SIG-M5 treated with dmso at 0.1 percent for 504 hours (cell line): ENCODE results near the gene MICU1.
"Not testable (repeated sequence)": the region's sequence is repeated elsewhere in the genome, so short reads cannot be mapped to it uniquely, and the experiment has no call there.

ENCODE experiments used
- DNase-seq: peaks from one replicate; lab custom pipeline; 2025; ENCODE audit not compliant: unreplicated experiment; lab: John Stamatoyannopoulos, UW

Gene MICU1

DNA sequence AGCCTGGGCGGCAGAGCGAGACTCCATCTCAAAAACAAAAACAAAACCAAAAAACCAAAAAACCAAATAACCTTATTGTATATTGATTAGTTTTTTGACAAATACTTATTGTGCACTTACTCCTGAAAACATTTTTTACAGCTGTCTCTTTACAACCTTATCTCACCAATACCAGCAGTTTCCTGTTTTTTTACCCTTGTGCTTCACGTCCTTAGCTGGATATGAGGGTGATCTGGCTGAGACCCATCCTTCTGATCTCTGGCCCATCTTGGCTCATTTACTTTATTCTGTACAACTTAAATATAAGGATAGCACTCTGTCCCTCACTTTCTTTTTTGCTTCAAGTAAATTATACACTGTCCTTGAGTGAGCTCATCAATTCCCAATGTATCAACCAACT lies 166.6 kb downstream of the MICU1 start:
- DNase-seq = no peak

DNA sequence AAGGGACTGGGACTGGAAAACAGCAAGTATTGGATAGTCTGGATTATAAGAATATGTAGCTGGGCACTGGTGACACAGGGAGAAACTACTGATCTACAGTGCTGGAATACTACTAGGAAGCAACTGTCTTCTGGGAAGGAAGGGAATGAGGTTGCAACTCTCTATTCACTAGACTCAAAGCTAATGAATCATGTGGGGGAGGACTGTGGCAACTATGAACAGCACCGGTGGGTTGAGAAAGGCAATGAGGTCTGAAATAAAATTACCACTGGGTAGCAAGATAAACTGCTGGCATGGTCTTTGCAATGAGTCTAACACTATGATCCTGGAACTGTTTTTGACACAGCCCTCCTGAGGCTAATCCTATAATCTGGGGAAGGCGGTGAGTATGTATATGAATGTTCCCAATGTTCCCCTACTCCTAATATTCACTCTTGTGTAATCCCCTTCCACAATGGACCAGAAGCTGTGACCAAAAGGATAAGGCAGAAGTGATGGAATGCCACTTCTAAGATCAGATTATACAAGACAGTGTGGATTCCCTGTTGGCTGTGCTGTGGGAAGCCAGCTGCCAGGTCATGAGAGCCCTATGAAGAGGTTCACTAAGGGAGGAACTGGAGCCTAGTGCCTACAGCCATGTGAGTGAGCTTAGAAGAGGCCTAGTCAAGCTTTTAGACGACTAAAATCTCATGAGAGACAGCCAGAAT lies 169.8 kb downstream of the MICU1 start:
- peak; percentile 58 for DNase-seq

DNA sequence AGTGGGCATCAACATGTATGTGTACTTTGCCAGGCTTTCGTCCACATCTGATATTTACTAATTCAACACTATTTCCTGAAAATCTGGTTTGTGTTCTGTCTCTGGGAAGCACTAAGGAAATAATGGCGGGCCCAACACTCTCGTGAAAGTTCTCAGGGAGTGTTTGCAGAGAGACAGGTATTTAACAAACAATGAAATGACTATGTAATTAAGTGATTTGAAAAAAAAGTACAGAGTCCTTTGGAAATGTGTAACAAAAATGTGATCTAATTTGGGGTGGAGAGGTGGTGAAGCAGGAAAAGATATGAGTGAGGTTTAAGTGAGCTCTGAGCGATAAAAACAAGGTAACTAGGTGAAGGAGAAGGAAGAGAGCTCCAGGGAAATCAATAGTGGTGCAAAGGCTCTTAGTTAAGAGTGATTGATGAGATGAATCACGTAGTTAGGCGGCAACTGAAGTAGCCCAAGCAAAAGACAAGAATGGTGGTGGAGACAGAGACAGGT lies 175.9 kb downstream of the MICU1 start:
- DNase-seq = peak; percentile 39

DNA sequence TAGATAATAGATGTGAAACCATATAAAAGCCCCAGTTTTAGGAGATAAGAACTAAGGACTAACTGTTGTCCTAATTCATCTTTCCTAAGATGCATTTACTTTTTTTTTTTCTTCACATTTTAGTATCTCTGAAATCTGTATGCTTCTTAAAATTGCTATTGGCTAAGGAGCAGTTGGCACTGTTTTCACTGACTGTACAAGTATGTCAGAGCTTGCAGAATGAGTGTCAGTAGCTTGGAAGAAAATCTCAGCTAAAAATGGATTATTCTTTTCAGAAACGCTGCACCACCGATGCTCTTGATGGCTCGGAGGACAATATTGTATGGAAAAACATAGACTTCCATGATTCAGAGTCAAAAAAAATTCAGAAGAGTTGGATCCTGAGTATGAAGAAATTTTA lies 180.0 kb downstream of the MICU1 start:
- DNase-seq = no peak

DNA sequence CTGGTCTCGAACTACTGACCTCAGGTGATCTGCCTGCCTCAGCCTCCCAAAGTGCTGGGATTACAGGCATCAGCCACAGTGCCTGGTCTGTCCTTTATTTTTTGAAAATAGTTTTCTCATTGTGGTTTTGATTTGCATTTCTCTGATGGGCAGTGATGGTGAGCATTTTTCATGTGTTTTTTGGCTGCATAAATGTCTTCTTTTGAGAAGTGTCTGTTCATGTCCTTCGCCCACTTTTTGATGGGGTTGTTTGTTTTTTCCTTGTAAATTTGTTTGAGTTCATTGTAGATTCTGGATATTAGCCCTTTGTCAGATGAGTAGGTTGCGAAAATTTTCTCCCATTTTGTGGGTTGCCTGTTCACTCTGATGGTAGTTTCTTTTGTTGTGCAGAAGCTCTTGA lies 182.9 kb downstream of the MICU1 start:
- not testable (repeated sequence) for DNase-seq

DNA sequence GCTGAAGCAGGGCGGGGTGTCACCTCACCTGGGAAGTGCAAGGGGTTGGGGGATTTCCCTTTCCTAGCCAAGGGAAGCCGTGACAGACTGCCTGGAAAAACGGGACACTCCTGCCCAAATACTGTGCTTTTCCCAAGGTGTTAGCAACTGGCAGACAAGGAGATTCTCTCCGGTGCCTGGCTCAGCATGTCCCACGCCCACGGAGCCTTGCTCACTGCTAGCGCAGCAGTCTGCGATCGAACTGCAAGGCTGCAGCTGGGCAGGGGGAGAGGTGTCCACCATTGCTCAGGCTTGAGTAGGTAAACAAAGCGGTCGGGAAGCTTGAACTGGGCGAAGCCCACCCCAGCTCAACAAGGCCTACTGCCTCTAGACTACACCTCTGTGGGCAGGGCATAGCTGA lies 190.3 kb downstream of the MICU1 start:
- DNase-seq = no peak

DNA sequence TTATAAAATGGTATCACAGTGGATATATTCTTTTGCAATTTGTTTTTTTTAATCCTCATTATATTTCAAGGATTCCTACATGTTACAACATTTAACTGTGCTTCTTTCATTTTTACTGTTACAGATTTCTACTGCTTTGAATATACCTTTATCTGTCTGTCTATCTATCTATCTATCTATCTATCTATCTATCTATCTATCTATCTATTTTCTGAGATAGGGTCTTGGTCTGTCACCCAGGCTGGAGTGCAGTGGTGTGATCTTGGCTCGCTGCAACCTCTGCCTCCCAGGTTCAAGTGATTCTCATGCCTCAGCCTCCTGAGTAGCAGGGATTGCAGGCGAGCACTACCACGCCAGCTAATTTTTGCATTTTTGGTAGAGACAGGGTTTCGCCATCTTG lies 194.9 kb downstream of the MICU1 start:
- DNase-seq = not testable (repeated sequence)

DNA sequence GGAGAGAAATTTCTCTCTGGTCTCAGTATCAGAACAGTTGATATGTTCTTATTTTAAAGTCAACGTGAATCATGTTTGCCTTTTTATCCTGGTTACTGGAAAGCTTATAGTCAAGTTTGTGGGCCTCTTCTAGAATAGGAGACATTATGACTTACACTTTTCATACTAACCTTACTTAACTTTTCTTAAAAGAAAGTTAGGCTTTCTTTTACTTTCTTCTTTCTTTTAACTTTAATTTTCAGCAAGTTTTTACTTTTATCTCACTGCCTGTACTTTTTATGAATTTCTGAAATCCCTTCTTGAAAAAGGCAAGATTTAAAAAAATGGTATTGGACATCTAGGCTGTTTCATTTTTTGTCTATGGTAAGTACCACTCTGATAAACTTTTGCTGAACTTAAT lies 195.9 kb downstream of the MICU1 start:
- DNase-seq = no peak

DNA sequence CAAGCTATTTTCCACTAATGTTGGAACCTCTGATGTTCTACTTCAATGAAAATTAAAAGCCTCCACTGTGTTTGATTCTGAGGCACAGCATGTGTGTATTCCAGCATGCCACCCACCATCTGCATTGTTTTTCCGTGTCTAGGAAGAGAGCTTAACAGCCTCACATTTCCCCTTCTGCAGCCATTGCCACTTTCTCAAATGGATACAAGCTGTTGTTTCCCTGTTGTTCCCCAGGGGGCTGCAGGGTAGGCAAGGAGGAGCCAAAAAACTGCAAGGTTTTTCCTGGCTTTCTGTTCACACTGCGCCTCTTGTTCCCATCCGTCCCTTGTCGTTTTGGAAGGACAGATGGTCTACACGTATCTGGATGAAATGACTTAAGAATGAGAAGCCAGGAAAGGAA lies 198.9 kb downstream of the MICU1 start:
- no peak for DNase-seq

DNA sequence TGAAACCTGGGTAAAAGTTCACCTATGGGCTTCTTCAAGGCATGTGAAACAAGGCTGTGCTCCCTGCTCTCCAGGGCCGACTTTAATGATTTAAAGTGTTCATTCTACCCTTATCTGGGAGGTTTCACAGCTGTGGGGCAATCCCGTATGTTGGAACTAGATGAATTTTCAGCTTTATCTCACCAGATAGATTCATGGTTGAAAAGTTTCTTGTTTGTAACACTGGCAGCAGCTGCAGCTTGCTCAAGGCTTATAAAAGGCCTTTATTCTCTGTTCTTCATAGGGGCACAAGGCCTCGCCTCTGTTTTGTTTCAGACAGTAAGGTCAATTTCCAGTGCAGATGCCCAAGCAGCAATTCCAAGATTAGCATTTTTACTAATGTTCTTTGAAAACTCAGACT lies 200.7 kb downstream of the MICU1 start:
- no peak for DNase-seq

DNA sequence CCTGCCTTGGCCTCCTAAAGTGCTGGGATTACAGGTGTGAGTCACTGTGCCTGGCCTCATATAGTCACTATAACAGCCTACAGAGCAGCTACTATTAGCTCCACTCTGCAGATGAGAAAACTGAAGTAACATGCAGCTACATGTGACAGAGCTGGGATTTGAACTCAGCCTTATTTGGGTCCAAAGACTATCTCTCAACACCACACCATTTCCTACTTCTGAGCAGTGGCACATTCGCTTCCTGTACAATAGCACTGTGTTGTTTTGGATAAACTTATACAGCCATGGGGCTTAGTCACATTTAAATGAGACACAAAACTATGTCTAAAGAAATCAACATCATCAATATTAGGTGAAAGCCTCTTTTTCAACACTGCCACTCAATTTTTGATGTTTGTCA lies 201.3 kb downstream of the MICU1 start:
- DNase-seq = no peak

DNA sequence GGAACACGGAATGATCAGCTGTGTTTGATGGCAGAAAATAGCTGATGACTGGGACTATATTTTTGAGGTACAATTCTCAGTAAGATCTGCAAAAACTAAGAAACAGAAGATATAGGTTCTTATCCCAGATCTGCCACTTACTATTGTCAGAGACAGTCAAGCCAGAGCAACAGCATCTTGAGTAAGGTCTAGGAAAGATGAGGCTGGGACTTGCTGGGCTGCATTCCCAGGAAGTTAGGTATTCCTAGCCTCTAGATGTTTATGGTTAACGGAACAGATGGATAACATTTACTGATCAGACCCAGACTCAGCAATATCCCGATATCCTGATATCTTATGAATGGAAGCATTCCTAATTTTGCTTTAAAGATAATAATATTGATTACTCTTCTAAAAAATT lies 202.5 kb downstream of the MICU1 start:
- no peak for DNase-seq

DNA sequence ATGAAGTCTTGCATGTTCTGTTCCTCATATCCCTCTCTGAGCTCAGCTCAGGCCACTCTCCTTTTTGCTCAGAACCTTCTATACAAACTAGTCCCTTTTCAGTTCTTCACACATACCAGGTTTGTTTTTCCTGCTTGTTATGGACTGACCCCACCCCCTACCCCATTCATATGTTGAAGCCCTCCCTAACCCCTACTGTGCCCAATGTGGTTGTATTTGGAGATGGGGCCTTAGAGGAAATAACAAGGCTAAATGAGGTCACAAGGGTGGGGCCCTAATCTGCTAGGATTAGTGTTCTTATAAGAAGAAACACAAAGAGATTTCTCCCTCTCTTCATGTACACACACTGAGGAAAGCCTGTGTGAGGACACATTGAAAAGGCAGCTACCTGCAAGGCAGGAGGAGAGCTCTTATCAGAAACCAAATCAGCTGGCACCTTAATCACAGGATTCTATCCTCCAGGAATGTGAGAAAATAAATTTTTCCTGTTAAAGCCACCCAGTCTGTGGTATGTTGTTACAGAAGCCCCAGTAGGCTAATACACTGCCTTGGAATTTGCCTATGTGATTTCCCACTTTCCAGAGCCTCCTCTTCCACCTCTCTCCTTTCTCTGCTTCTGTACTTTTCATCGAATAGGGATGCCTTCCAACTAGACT lies 203.9 kb downstream of the MICU1 start:
- no peak for DNase-seq

DNA sequence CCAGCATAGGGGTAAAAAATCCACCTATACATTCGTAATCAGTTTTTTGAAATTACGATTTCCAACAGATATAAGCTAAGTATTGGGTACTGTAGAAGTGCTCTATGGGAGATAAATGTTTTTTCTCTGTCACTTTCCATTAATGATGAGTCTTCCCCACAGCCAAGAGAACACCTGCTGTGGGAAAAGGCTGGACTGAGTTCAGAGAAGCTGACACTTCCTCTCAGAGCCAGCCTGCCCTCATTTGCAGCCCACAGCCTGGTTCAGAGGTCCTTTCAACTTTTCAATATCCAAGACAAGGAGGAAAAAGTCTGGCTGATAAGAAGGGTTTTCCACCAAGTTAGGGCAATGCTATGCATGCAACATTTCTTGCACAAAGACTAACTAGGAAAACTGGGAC lies 206.6 kb downstream of the MICU1 start:
- DNase-seq = no peak

DNA sequence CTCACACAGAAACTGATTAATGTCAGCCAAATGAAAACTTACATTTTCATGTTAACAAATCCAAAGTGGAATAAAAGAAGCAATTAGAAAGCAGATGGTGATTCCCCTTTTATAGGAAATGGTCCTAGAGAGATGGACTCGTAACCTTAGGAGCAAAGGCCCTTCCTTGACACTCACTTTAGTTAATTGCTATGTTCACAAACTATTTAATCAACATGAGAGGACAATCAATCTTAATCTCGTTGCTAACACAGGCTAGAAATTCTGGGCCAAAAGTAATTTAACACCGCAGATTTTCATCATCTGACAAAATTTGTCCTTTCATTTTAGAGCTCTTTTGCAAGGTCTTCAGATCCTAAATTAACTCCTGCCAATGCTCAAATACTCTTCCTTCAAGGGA lies 207.2 kb downstream of the MICU1 start:
- no peak for DNase-seq

DNA sequence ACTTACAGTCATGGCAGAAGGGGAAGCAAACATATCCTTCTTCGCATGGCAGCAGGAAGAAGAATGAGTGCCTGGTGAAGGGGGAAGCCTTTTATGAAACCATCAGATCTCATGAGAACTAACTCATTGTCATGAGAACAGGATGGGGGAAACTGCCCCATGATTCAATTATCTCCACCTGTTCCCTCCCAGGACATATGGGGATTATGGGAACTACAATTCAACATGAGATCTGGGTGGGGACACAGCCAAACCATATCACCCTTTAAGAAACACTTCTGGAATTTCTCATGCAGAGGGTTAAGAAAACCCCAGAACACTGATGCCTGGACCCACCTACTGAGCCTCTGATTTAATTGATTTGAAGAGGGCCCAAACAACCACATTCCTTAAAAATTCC lies 207.9 kb downstream of the MICU1 start:
- DNase-seq = no peak

DNA sequence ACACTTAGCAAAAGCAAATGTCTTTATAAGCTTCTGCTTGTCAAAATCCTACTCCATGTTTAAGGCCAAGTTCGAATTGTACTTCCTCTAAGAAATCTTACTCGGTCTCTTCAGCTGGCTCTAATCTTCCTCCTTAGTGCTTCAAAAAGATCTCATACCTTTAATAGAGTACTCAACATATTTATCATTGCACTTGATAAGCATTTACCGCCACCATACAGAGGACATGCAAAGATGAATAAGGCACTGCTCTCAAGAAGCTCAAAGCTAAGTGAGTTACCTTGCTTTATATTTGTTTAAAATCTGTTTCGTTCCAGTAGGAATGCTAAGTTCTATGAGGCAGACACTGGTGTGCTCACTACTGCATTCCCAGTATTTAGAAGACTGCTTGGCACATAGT lies 209.2 kb downstream of the MICU1 start:
- DNase-seq = no peak

DNA sequence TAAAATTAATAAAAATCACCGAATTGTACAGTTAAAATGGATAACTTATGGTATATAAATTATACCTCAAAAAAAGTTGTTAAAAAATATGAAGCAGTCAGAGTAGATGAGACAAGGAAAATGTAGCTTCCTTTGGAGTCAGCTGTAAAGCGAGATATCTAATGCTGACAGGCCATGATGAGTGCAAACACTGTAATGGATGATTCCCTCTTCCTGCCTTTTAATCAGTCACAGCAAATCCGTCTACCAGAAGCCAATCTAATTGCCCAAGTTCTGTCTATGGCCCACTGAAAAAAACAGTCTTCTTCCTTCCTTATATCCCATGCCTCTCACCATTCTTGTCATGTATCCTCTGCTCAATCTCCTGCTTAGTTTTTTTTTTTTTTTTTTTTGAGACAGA lies 211.2 kb downstream of the MICU1 start:
- DNase-seq = no peak

DNA sequence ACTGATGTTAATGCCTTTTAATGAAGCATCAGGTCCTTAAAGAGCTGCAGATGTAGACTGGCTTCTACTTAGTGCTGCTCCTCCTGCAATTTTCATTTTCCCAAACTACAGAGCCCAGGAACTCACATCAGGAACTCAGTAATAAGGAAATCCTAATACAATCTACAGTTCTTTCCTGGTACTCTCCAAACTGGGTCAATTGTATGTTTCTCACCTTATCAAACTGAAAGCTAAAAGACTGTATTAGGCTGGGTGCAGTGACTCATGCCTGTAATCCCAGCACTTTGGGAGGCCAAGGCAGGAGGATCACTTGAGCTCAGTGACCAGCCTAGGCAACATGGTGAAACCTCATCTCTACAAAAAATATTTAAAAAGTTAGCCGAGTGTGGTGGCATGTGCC lies 216.7 kb downstream of the MICU1 start:
- DNase-seq = no peak

DNA sequence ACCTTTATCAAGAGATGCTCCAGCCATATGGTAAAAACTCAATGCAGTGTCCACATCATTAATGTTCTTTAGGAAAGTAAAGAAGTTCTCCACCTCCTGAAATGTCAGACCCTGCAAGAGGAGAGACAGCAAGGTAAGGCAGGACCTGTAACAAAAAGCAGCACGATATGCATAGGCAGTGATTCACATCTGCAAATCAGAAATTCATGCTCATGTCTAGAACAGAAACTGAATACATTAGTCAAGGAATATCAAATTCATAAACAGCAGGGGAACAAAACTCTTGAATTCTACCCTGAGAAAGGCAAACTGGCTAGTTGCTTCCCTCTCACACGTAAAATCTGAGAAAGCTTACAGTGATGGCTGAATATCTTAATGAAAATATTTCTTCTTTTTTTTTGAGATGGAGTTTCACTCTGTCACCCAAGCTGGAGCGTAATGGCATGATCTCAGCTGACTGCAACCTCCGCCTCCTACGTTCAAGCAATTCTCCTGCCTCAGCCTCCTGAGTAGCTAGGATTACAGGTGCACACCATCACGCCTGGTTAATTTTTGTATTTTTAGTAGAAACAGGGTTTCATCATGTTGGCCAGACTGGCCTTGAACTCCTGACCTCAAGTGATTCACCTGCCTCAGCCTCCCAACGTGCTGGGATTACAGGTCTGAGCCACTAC lies 217.8 kb downstream of the MICU1 start:
- DNase-seq = no peak

DNA sequence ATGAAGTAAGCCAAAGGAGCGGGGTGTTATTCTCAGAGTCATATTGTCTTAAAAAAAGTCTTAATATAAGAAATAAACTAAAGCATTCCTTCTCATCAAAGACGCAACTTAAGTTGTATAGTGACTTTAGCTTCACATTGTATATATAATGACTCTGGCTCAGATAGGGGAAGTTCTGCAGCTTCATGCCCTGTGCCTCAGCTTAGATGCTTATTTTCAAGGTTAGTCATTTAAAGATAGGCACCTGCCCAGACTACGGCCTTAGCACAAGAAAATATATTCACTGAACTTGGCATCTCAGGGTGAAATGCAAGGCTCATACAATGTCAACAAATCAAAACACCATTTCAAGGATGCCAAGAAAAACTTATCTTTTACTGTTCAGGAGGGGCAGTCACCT lies 218.4 kb downstream of the MICU1 start:
- DNase-seq = no peak

DNA sequence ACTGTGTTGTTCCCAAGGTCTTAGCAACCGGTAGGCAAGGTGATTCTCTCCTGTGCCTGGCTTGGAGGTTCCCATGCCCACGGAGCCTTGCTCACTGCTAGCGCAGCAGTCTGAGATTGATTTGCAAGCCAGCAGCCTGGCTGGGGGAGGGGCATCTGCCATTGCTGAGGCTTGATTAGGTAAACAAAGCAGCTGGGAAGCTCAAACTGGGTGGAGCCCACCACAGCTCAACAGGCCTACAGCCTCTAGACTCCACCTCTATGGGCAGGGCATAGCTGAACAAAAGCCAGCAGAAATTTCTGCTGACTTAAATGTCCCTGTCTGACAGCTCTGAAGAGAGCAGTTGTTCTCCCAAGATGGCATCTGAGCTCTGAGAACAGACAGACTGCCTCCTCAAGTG lies 230.3 kb downstream of the MICU1 start:
- not testable (repeated sequence) for DNase-seq
